ENCODE measurements around the gene FHL1.

DNA sequence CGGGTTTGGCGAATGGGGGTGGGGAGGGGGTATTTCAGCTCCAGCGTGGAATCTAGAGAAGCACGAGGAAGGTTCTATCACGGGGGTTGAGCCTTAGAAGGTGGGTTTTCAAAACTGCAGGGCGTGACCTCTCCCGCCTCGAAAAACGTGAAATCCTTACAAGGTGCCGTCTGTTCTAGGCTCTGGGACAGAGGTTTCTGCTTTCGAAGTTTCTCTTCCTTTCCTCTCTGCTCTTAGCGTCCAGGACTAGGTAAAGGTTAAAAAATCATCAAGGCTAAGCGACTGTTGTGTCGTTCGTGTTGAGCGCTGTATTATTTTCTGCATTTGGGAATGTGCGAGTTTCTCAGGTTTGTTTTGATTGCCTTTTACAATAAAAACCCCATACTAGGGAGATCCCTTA, 1.1 kb downstream of the FHL1 start:
- no peak for TF ChIP-seq USF2 (IDR thresholded peaks at IDR 0.05; ENCODE audit: low read depth, low read length)
- TF ChIP-seq POLR2A (IDR thresholded peaks at IDR 0.05; ENCODE audit: low read depth, low read length) = no peak
- TF ChIP-seq, protein P1, sequence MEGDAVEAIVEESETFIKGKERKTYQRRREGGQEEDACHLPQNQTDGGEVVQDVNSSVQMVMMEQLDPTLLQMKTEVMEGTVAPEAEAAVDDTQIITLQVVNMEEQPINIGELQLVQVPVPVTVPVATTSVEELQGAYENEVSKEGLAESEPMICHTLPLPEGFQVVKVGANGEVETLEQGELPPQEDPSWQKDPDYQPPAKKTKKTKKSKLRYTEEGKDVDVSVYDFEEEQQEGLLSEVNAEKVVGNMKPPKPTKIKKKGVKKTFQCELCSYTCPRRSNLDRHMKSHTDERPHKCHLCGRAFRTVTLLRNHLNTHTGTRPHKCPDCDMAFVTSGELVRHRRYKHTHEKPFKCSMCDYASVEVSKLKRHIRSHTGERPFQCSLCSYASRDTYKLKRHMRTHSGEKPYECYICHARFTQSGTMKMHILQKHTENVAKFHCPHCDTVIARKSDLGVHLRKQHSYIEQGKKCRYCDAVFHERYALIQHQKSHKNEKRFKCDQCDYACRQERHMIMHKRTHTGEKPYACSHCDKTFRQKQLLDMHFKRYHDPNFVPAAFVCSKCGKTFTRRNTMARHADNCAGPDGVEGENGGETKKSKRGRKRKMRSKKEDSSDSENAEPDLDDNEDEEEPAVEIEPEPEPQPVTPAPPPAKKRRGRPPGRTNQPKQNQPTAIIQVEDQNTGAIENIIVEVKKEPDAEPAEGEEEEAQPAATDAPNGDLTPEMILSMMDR (conservative IDR thresholded peaks at IDR 0.05; ENCODE audit: low read depth, low read length) = no peak
- TF ChIP-seq RAD21 (IDR thresholded peaks at IDR 0.05; ENCODE audit: low read length) = no peak
- TF ChIP-seq MAFK (IDR thresholded peaks at IDR 0.05; ENCODE audit: low read depth, low read length) = no peak
- TF ChIP-seq CHD1 (IDR thresholded peaks at IDR 0.05; ENCODE audit: low read depth, low read length) = no peak
- TF ChIP-seq MAZ (IDR thresholded peaks at IDR 0.05; ENCODE audit: borderline replicate concordance, low read depth, low read length) = no peak
- no peak for TF ChIP-seq RFX5 (IDR thresholded peaks at IDR 0.05; ENCODE audit: low read depth, low read length)
- no peak for TF ChIP-seq CEBPB (IDR thresholded peaks at IDR 0.05; ENCODE audit: low read depth, low read length)
